AG09309 (cell line): ENCODE data around the gene PRDM7.
"Not testable (repeated sequence)": the region's sequence is repeated elsewhere in the genome, so short reads cannot be mapped to it uniquely, and the experiment has no call there.

ENCODE experiments used
- DNase-seq: peaks from one replicate; pipeline ENCODE4 v3.0.0-alpha.2; 2010; ENCODE audit warnings: low read depth
- H3K4me3 ChIP-seq: 2 replicates; pipeline ENCODE4 v1.5.1; 2011; ENCODE audit warnings: mild to moderate bottlenecking, low read depth, low read length, moderate library complexity; ENCODE audit not compliant: control insufficient read depth
- TF ChIP-seq, protein P1 (sequence below): IDR thresholded peaks from 2 replicates; pipeline ENCODE4 v1.5.1; 2011; ENCODE audit warnings: mild to moderate bottlenecking, low read depth, low read length, inconsistent platforms; ENCODE audit not compliant: insufficient read depth, control insufficient read depth; ENCODE audit errors: missing control alignments

The PRDM7 gene

GRCh38 chr16:90070440-90070839, 6.7 kb downstream of the PRDM7 start:
- TF ChIP-seq, protein P1, sequence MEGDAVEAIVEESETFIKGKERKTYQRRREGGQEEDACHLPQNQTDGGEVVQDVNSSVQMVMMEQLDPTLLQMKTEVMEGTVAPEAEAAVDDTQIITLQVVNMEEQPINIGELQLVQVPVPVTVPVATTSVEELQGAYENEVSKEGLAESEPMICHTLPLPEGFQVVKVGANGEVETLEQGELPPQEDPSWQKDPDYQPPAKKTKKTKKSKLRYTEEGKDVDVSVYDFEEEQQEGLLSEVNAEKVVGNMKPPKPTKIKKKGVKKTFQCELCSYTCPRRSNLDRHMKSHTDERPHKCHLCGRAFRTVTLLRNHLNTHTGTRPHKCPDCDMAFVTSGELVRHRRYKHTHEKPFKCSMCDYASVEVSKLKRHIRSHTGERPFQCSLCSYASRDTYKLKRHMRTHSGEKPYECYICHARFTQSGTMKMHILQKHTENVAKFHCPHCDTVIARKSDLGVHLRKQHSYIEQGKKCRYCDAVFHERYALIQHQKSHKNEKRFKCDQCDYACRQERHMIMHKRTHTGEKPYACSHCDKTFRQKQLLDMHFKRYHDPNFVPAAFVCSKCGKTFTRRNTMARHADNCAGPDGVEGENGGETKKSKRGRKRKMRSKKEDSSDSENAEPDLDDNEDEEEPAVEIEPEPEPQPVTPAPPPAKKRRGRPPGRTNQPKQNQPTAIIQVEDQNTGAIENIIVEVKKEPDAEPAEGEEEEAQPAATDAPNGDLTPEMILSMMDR, result no peak
- H3K4me3 ChIP-seq, result no peak overlapping the region
- no peak for DNase-seq

DNA sequence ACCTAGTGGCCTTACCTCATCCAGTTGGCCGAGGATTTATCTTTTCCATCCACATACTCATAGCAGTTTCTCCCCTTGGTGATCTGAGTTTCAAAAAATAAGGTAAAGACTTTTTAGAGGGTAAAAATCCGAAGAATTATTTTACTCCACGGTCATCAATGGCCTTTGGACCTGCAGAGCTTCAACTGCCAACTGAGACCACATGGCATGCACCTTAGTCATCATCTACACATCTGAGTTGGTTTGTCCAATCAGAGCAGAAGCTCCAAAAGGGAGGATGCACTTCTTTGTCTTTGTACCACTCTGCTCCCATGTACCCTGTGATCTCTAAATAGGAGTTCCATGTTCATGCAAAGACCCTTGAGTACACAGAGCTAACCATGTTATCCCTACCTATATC, 15.7 kb downstream of the PRDM7 start:
- TF ChIP-seq, protein P1, result no peak
- no peak overlapping the region for H3K4me3 ChIP-seq
- no peak for DNase-seq

GRCh38 chr16:90057738-90058173, 19.4 kb downstream of the PRDM7 start:
- TF ChIP-seq, protein P1, result no peak
- H3K4me3 ChIP-seq, result no peak overlapping the region
- DNase-seq, result no peak

GRCh38 chr16:90056521-90056920, 20.6 kb downstream of the PRDM7 start:
- not testable (repeated sequence) for DNase-seq, H3K4me3 ChIP-seq

- no peak for DNase-seq
- no peak overlapping the region for H3K4me3 ChIP-seq
- TF ChIP-seq, protein P1, result no peak
These were observed 21.8 kb downstream of the PRDM7 start for GRCh38 chr16:90055371-90055770.

GRCh38 chr16:90054554-90054953, 22.6 kb downstream of the PRDM7 start:
- no peak overlapping the region for H3K4me3 ChIP-seq
- no peak for DNase-seq
- TF ChIP-seq, protein P1, result no peak

DNA sequence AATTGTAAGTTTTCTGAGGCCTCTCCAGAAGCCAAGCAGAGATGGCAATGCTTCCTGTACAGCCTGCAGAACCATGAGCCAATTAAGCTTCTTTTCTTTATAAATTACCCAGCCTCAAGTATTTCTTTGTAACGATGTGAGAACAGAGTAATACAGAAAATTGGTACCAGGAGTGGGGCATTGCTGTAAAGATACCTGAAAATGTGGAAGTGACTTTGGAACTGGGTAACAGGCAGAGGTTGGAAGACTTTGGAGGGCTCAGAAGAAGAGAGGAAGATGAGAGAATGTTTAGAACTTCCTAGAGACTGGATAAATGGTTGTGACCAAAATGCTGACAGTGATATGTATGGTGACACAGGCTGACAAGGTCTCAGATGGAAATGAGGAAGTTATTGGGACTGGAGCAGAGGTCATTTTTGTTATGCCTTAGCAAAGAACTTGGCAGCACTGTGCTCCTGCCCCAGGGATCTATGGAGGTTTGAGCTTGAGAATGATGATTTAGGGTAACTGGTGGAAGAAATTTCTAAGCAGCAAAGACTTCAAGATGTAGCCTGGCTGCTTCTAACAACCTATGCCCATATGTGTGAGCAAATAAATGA, 23.1 kb downstream of the PRDM7 start:
- no peak overlapping the region for H3K4me3 ChIP-seq
- DNase-seq, result no peak
- TF ChIP-seq, protein P1, result no peak
